ENCODE results near the gene BCO1.

BCO1 gene

GRCh38 chr16:81277541-81278080 lies 39.1 kb downstream of the BCO1 start:
- DNase-seq = no peak

DNA sequence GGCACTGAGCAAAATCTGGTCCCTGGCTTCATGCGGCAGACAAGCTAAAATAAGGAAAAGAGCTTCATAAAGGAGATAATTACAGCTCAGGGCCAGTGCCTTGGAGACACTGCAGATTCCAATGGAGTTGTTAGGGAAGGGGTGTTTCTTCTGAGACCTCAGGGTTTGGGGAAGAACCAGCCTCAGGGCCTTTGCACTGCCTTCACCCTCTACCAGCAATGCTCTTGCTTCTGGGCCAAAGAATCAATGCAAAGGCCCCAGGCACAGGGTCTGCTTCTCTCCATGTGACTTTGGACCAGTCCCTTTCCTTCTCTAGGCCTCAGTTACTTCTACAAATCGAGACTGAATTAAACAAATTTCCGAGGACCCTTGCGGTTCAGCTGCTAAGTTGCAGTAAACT lies 40.0 kb downstream of the BCO1 start:
- no peak for DNase-seq

DNA sequence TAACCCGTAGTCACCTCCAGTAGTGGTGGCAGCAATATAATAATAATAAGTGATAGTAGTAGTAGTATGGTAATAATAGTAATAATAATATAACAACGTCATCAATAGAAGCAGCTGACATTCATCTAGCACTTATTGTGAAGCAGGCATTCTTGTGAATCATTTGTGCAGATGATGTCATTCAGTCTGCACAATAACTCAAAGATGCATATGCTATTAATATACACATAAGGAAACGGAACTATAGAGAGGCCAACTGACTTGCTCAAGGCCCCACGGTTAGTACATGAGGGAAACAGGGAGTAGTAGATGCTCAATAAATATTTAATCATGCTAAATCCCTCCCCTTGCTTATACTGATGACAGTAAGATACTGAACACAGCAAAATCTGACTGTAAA lies 40.9 kb downstream of the BCO1 start:
- no peak for DNase-seq

DNA sequence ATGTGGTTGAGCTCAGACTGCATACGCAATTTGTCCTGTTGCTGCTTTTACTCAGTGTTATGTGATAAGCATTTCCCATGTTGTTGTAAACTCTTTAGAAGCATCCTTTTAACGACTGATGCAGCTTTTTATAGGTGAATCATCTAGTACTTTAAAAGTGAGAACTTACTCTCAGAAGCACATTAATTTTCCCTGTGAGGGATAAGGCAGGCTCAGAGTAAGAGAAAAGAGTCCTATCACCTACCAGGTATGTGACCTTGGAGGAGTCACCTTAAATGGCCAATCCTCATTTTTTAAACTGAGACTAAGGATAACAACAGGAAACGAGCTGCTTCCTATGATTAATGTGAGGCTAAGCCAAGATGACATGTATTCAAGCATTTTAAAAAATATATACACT lies 41.9 kb downstream of the BCO1 start:
- DNase-seq = no peak

DNA sequence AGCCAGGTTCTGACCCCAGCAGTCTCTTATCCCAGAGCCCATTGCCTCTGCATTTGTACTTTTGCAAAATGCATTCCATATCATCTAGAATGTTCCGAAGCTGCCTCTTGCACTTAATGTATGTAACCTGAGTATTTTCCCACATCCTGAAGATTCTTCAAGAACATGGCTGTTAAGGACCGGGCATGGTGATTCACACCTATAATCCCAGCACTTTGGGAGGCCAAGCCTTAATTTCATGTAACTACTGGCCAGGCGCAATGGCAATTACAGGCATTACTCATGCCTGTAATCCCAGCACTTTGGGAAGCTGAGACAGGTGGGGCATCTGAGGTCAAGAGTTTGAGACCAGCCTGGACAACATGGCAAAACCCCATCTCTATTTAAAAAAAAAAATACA lies 44.6 kb downstream of the BCO1 start:
- DNase-seq = no peak

DNA sequence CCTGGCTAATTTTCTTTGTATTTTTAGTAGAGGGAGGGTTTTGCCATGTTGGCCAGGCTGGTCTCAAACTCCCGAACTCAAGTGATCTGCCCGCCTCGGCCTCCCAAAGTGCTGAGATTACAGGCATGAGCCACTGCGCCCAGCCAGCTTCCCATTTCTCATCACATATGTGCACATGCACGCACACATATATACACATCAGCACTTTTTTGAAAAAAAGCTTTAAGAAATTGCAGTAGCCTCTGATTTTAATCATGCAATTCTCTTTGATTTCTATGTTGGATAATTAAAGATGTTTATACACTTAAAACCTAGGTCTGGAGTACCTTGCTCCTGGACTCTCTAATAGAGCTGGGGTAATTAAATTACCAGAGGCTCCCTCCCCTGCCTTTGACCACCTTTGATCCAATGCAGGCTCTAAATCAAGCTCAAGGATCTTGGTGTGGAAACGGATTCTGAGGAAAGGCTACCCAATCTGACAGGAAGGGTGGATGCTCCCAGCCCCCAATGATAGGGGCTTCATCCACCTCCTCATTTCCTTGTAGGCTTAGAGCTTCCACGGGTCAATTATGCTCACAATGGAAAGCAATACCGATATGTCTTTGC lies 46.6 kb downstream of the BCO1 start:
- no peak for DNase-seq

DNA sequence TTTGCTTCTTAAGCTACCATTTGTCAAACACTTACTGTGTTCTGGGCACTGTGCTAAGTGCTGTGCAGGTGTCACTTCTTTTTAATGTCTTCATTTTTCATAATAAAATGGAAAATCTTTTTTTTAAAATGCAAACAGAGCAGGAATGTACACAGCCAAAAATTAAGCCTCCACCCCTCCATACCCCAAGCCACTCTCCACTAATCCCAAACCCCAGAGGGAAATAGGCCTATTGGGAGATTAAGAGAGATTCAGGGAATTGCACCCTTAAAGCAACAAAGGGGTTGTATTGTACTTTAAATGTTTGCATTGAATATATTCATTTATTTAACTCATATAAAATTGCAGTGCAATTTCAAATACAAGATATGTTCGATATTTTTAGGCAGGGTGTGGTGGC lies 47.7 kb downstream of the BCO1 start:
- DNase-seq = no peak

- no peak for DNase-seq
Observed at GRCh38 chr16:81291117-81291516, 52.6 kb downstream of the BCO1 start.

- DNase-seq = no peak
Observed at GRCh38 chr16:81292936-81293335, 54.4 kb downstream of the BCO1 start.

- no peak for DNase-seq
Observed at GRCh38 chr16:81293909-81294802, 55.7 kb downstream of the BCO1 start.

GRCh38 chr16:81296631-81297030 lies 58.1 kb downstream of the BCO1 start:
- DNase-seq = no peak

DNA sequence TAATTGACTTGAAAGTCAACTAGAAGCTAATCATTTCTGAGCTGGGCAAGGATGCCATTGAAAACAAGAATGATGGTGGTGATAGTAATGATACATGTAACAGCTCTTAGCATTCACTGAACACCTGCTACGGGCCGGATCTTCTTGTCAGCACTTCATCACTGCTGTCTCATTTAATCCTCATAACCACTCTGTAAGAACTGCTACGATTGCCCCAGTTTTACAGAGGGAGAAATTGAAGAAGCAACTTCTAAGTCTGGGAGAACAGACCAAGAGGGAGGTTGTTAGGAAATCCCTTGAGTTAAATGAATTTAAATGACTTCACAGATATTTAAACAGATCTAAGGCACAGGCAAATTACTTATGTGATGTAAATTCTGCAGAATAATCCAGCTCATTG lies 69.3 kb downstream of the BCO1 start:
- DNase-seq = no peak

DNA sequence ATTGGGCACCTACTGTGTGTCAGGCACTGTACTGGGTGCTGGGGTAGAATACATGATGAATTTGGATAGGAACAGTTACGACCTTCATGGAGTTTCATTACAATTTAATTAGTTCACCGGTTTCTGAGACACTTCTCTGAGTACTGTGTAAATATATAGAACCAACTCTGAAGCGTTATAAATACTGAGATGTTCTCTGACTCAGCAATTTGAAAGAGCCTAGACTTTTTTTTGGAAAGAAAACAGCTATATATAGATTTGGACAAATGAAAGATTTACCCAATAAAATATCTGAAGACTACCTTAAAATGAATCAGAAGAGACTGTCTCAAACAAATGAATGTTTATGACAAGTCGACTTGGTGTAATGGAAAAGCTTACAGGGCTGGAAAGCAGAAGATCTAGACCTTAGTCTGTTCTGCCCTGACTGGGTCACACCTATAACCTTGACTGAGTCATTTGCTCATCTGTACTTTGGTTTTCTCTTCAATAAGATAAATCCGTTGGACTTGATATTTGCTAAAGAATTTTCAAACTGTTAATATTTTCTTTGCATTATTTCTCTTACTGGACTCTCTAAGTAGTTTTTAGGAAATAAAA lies 71.7 kb downstream of the BCO1 start:
- DNase-seq = no peak

DNA sequence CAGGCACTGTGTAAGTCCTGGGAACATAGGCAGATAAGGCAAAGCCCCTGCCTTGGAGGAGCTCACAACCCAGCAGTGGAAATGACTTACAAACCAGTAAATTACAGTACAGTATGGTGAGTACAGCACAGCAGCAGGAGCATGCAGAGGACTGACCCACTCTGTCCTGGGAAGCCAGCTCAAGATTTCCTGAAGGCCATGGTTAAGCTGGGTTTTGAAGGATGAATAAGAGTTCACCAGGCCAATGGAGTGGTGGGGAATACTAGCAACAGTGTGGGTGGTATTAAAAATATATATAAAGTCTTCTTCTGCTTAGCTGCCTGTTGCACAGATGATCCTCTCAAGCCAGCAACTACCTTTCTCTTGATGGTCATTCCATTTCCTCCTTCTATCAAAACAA lies 73.3 kb downstream of the BCO1 start:
- no peak for DNase-seq

GRCh38 chr16:81313701-81314602 lies 75.5 kb downstream of the BCO1 start:
- no peak for DNase-seq

GRCh38 chr16:81314603-81315270 lies 76.2 kb downstream of the BCO1 start, which contains the start of gene GAN:
TSS of gene GAN (plus strand) at chr16:81314962. CDS start at chr16:81315114, 152 bp downstream.
- DNase-seq = peak; percentile 89

- peak; percentile 37 for DNase-seq
Observed at GRCh38 chr16:81315271-81316175, 77.0 kb downstream of the BCO1 start.

- DNase-seq = no peak
Observed at GRCh38 chr16:81316176-81316496, 77.6 kb downstream of the BCO1 start.

- no peak for DNase-seq
Observed at GRCh38 chr16:81318711-81319110, 80.2 kb downstream of the BCO1 start.

DNA sequence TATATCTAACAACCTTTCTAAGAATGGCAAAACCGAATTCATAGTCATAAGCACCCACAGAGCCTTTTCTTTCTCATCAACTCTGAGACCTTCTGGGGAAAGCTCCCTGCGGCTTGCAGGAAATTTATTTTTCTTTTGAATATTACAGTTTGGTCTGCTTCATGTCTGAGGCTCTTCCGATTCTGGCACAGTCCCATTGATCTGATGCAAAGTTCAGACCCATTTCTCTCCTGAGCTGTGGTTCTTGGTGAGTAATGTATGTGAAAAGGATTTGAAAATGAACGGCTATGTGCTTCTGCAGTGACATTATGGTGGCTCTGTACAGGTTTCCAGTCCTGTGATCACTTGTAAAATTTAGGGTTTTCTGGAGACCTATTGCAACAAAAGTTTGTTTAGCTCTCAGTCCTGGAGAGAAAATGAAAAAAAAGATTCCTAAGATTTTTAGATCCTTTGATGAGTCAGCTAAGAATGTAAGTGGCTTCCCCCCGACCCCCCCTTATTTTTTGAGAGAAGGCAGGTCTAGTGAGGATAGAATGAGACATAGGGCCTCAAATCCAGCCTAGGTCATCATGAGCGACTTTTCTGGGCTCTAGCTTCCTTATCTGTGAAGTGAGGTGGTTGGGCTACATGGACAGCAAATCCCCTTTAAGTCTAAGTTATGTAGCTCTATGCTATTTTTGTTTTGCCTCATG lies 80.9 kb downstream of the BCO1 start:
- no peak for DNase-seq

Measured in activated gamma-delta T cell (primary cell).